A172 (cell line): ENCODE results near the gene SNX9. TPM values are rescaled to one million over a fixed set of nuclear protein-coding genes. Genes with fewer than 3 reads are reported as not detected.
"Not testable (repeated sequence)": the region's sequence is repeated elsewhere in the genome, so short reads cannot be mapped to it uniquely, and the experiment has no call there.

Experiments
- DNase-seq: peaks from one replicate; pipeline ENCODE4 v3.0.0-alpha.2; 2015; ENCODE audit warnings: low spot score
- total RNA-seq: library from RNA; depleted of rRNA; stranded (reverse); fragments of >200 nt; shearing (Covaris generic); gene quantifications from 2 replicates; pipeline ENCODE4 v1.2.3, GENCODE V29; 2014

SNX9 gene
- total RNA-seq, 1 experiment from 2014 or later, result 24.5 TPM

- no peak for DNase-seq
These were observed 98.8 kb downstream of the SNX9 start for GRCh38 chr6:157921685-157922367.

DNA sequence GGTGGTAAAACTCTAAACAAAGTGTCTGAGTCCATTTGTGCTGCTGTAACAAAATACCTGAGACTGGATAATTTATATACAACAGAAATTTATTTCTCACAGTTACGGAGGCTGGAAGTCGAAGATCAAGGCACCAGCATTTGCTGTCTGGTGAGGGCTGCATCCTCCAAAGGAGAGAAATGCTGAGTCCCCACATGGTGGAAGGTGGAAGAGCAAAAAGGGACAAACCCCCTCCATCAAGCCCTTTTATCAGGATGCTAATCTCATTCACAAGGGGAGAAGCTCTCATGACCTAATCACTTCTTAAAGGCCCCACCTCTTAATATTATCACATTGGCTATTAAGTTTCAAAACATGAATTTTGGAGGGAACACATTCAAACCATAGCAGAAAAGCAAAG, 102.7 kb downstream of the SNX9 start:
- DNase-seq, result no peak

DNA sequence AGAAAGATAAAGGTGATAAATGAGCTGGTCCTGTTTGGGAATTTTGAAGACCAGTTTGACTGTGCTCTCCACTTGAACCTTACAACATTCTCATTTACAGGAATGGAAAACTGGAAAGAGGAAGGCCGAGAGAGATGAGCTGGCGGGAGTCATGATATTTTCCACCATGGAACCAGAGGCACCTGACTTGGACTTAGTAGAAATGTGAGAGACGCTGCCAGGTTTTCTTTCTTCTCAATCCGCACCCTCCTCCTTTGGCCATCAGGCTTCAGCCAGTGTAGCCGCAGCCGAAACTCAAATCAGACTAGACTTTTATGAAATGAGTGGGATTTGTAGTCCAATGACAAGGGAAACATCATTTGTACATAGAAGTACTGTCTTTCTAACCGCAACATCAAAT, 104.0 kb downstream of the SNX9 start:
- no peak for DNase-seq

- no peak for DNase-seq
These were observed 105.4 kb downstream of the SNX9 start for GRCh38 chr6:157928428-157928827.

DNA sequence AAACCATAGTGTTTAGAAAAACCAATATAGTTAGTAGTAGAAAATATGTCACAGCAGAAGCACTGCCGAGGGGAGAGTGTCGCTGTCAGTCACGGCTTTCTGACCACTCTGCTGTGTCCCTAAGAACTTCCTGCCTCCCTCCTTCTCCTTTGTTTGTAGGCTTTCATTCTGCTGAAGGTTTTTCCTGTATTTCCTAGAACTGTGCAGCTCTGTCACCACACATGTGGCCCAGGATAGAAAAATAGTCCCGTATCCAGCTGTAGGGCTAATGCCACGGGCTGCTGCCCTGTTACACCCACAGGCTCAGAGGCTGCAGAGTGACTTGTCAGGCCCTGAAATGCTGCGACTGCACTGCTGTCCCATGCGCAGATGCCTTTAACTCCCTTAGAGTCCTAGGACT, 106.0 kb downstream of the SNX9 start:
- DNase-seq, result no peak

GRCh38 chr6:157929765-157930319, 106.8 kb downstream of the SNX9 start:
- DNase-seq, result no peak

- DNase-seq, result no peak
These were observed 112.7 kb downstream of the SNX9 start for GRCh38 chr6:157935786-157936185.

- no peak for DNase-seq
These were observed 114.3 kb downstream of the SNX9 start for GRCh38 chr6:157937318-157937717.

DNA sequence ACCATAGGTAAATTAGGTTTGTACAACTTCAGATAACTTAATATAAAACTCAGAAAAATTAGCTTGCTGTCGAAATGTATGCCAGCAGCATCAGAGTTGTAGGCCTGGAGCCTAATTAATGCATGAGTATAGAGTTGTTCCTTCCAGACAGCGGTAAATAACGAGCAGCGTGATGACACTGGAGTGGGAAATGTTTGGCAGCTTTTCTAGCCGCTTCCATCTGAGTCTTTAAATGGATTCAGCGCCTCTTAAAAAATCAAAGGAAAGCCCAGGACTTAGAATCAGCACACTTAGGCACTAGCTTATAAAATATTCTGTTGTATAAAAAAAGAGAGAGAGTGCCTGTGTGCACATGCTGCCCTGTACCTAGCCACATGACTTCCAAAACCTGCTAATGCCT, 114.9 kb downstream of the SNX9 start:
- DNase-seq, result no peak

DNA sequence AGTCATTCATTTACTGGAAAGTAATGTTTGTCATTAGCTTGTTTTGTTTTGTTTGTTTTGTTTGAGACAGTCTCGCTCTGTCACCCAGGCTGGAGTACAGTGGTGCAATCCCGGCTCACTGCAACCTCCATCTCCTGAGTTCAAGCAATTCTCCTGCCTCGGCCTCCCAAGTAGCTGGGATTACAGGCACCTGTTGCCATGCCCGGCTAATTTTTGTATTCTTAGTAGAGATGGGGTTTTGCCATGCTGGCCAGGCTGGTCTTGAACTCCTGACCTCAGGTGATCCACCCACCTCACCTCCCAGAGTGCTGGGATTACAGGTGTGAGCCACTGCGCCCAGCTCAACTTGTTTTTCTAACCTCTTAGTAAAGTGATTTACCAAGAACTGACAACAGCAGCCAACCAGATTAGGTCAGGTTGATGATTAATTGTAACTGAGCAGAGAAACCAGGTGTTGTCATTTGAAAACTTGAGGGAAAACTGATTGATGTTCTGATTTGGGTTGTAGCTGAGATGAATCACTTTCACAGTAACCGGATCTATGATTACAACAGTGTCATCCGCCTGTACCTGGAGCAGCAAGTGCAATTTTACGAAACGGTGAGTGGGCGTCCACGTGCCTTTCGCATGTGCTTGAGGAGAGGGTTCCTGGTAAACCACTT, 117.5 kb downstream of the SNX9 start:
- not testable (repeated sequence) for DNase-seq

DNA sequence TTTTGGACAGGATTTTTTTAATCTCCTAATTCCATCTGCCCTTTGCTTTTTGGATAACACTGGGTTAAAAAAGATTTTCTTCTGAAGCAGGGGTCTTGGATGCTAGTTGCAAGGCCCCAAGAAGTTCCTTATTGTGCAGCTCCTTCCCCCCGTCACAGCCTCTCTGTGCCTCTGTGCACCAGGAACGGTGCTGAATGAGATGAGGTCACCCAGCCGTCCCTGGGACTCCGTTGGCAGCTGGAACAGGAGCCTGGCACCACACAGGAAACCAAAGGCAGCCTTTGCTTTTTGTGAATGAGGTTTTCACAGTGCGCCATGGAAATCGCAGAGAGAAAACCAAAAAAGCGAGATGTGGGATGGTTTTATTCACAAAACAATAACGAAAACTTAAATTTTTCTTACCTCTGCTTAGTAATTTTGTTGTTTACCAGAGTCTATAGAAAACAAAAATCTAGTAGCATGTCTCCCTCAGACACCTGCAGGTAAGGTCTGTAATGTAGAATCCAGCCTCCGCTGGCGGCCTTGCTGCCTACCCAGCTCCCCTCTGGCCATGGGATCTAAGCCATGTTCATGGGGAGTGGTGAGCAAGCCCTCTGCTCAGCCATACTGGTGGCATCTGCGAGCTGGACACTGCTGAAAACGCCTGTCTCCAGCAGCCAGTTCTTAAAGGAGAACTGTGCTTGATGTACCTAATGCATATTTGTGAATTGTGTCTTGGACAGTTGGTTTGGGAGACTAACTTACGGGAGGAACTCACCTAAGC, 118.2 kb downstream of the SNX9 start:
- DNase-seq, result no peak

DNA sequence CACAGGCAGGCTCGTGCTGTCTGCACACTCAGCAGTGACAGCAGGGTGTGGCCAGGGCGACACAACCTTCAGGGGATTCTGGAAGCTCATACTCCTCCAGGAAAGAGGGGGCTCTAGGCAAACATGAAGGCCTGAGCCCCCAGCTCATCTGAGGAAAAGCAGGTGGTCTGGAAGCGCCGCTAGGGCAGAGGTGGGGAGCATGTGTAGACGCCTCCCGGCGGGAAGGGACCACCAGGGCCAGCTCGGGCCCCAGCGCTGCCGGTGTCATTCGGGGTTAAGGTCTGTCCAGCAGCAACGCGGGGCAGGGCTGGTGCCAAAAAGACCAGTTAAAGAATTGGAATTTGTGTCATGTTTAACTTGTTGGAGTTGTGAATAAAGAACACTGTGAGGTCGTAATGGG, 119.3 kb downstream of the SNX9 start:
- no peak for DNase-seq

- no peak for DNase-seq
These were observed 120.4 kb downstream of the SNX9 start for GRCh38 chr6:157943249-157943963.

- no peak for DNase-seq
These were observed 120.9 kb downstream of the SNX9 start for GRCh38 chr6:157943964-157944283.

GRCh38 chr6:157944983-157945931, 122.2 kb downstream of the SNX9 start:
- no peak for DNase-seq

DNA sequence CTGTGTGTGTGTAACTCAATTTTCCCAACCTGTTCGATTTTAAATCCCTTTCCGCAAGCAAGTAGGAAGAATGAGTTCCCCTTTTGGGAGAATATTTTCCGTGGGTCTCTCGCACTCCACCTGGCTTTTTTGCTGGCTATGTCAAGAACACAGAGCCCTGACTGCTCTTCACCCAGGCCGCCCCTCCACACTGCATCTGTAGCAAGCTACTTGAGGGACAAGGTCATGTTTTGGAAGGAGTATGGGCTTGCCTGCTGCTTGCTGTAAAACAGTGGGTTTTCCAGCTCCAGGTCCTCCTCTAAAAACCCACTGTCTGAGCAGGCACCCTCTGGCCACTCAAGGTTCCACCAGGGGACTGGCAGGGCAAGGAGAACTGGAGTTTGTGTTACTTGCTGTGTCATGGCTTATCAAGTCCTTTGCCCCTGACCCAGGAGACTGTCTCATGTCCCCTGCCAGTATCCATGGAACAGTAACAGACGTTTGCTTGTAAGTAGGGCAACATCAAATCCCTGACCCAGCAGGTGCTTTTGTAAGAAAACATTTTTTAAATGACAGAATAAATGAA, 123.1 kb downstream of the SNX9 start:
- no peak for DNase-seq

GRCh38 chr6:157946865-157947532, 124.0 kb downstream of the SNX9 start:
- no peak for DNase-seq

DNA sequence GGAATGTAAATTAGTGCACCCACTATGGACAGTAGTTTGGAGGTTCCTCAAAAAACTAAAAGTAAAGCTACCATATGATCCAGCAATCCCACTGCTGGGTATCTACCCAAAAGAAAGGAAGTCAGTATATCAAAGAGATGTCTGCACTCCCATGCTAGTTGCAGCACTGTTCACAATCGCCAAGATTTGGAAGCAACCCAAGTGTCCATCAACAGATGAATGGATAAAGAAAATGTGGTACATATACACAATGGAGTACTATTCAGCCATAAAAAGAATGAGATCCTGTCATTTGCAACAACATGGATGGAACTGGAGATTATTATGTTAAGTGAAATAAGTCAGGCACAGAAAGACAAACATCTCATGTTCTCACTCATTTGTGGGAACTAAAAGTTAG, 127.9 kb downstream of the SNX9 start:
- not testable (repeated sequence) for DNase-seq

DNA sequence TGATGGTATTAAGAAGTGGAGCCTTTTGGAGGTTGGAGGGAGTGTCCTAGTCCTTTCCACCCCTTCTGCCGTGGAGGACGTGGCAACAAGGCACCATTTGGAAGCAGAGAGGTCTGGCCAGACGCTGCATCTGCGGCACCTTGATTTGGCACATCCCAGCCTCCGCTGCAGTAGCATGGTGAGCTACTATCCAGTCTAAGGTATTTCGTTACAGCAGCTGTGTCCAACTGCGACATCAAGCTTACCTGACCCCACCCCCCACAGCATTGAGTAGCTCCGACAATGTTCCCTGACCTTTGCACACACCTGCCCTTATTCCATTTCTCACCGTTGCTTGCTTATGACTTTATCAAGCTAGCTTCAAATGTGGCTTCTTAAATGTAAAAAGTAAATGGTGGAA, 128.8 kb downstream of the SNX9 start:
- DNase-seq, result no peak

DNA sequence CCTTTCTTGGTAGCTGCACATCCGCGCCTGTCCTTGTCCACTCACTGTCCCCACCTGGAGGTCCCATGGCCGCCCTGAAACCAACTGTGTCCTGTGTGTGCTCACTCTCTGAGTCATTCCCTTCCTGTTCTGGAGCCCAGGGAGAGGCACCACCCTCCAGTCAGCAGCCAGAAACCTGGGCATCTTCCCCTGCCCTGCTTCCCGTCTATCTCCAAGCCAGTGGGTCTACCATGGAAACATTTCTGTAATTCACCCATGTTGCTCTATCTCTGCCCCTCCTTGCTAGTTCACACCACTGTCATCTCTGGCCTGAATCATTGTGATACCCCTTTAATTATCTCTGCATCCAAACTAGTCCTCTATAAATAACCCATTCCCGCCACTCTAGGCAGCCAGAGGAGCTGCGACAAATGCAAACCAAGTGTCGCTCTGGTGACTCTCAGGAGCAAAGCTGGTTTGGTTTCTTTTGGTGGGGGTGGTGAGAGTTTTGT, 129.9 kb downstream of the SNX9 start:
- DNase-seq, result peak; percentile 26
